Erythroblast (primary cell): ENCODE measurements around the gene UNC93A.
"Not testable (repeated sequence)": the region's sequence is repeated elsewhere in the genome, so short reads cannot be mapped to it uniquely, and the experiment has no call there.

ENCODE experiments used
- GATA1 ChIP-seq: IDR thresholded peaks from 2 replicates; pipeline ENCODE4 v1.6.1; 2011; ENCODE audit warnings: low read depth, mild to moderate bottlenecking, control low read depth, low read length, moderate library complexity
- POLR2A ChIP-seq: IDR thresholded peaks from 2 replicates; pipeline ENCODE4 v1.6.1; 2011; ENCODE audit warnings: mild to moderate bottlenecking, low read length

GRCh38 chr6:167266057-167266829 lies 24.9 kb upstream of the UNC93A start:
- TF ChIP-seq POLR2A, GATA1: not testable (repeated sequence)
